ENCODE results near the gene PRUNE2.
A peak's percentile ranks its signal among the peaks of the same experiment; 100 is the strongest.
"Not testable (repeated sequence)": the region's sequence is repeated elsewhere in the genome, so short reads cannot be mapped to it uniquely, and the experiment has no call there.

Gene PRUNE2

GRCh38 chr9:76905791-76906646 is at the start of gene PRUNE2:
Gene PRUNE2, minus strand, starts transcription at chr9:76906114. Its CDS starts 151 bp downstream, at chr9:76905963.
- peak; percentile 79 for DNase-seq

GRCh38 chr9:76955406-76955805 is 49.5 kb upstream of the PRUNE2 start:
- DNase-seq: not testable (repeated sequence)

GRCh38 chr9:76949865-76950264 is 44.0 kb upstream of the PRUNE2 start:
- no peak for DNase-seq

- DNase-seq: no peak
Measured at GRCh38 chr9:76944011-76944410, 38.1 kb upstream of the PRUNE2 start.

- DNase-seq: no peak
Measured at GRCh38 chr9:76943054-76943453, 37.1 kb upstream of the PRUNE2 start.

GRCh38 chr9:76932757-76933156 is 26.8 kb upstream of the PRUNE2 start:
- no peak for DNase-seq

- DNase-seq: no peak
Measured at GRCh38 chr9:76932265-76932664, 26.4 kb upstream of the PRUNE2 start.

- no peak for DNase-seq
Measured at GRCh38 chr9:76927540-76928240, 21.8 kb upstream of the PRUNE2 start.

- DNase-seq: no peak
Measured at GRCh38 chr9:76926846-76927245, 20.9 kb upstream of the PRUNE2 start.

- no peak for DNase-seq
Measured at GRCh38 chr9:76926324-76926741, 20.4 kb upstream of the PRUNE2 start.

- DNase-seq: no peak
Measured at GRCh38 chr9:76921165-76921564, 15.3 kb upstream of the PRUNE2 start.

- no peak for DNase-seq
Measured at GRCh38 chr9:76917299-76917698, 11.4 kb upstream of the PRUNE2 start.

GRCh38 chr9:76916231-76916630 is 10.3 kb upstream of the PRUNE2 start:
- DNase-seq: no peak

- no peak for DNase-seq
Measured at GRCh38 chr9:76913467-76913866, 7.6 kb upstream of the PRUNE2 start.

GRCh38 chr9:76912636-76913275 is 6.8 kb upstream of the PRUNE2 start:
- no peak for DNase-seq

- peak; percentile 6 for DNase-seq
Measured at GRCh38 chr9:76911971-76912370, 6.1 kb upstream of the PRUNE2 start.

GRCh38 chr9:76910861-76911260 is 4.9 kb upstream of the PRUNE2 start:
- DNase-seq: no peak

GRCh38 chr9:76906647-76906975 is 697 bp upstream of the PRUNE2 start:
- no peak for DNase-seq

- peak; percentile 21 for DNase-seq
Measured at GRCh38 chr9:76904661-76905457, 1.1 kb downstream of the PRUNE2 start.

- no peak for DNase-seq
Measured at GRCh38 chr9:76902395-76902794, 3.5 kb downstream of the PRUNE2 start.

GRCh38 chr9:76901801-76902200 is 4.1 kb downstream of the PRUNE2 start:
- no peak for DNase-seq

GRCh38 chr9:76900884-76901440 is 5.0 kb downstream of the PRUNE2 start:
- DNase-seq: no peak

GRCh38 chr9:76898786-76899185 is 7.1 kb downstream of the PRUNE2 start:
- no peak for DNase-seq
